Measurements from ENCODE around the gene HOMER2.

The HOMER2 gene

GRCh38 chr15:82849556-82850512, 102.7 kb downstream of the HOMER2 start:
- H3K4me3 ChIP-seq (ENCODE audit: low read depth, low read length): no peak overlapping the region
- no peaks in the 10 kb centered on the region for H3K9me3 ChIP-seq (ENCODE audit: severe bottlenecking)
- H3K27me3 ChIP-seq (ENCODE audit: insufficient read depth, low read depth, severe bottlenecking): no peaks in the 10 kb centered on the region
- TF ChIP-seq, protein P1, sequence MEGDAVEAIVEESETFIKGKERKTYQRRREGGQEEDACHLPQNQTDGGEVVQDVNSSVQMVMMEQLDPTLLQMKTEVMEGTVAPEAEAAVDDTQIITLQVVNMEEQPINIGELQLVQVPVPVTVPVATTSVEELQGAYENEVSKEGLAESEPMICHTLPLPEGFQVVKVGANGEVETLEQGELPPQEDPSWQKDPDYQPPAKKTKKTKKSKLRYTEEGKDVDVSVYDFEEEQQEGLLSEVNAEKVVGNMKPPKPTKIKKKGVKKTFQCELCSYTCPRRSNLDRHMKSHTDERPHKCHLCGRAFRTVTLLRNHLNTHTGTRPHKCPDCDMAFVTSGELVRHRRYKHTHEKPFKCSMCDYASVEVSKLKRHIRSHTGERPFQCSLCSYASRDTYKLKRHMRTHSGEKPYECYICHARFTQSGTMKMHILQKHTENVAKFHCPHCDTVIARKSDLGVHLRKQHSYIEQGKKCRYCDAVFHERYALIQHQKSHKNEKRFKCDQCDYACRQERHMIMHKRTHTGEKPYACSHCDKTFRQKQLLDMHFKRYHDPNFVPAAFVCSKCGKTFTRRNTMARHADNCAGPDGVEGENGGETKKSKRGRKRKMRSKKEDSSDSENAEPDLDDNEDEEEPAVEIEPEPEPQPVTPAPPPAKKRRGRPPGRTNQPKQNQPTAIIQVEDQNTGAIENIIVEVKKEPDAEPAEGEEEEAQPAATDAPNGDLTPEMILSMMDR (IDR thresholded peaks at IDR 0.05; ENCODE audit: low read depth, low read length): peak; percentile 90
- DNase-seq: peak; percentile 90
- H3K36me3 ChIP-seq: peaks cover 16% of the 10 kb centered on the region
- H3K27ac ChIP-seq: peak overlapping the region; percentile 94

GRCh38 chr15:82848241-82848993, 104.1 kb downstream of the HOMER2 start:
- Histone ChIP-seq H3K27ac (no peak overlapping the region), H3K36me3 (peaks cover 13% of the 10 kb centered on the region), H3K9me3 (ENCODE audit: severe bottlenecking) (no peaks in the 10 kb centered on the region), H3K4me3 (ENCODE audit: low read depth, low read length) (no peak overlapping the region), H3K27me3 (ENCODE audit: insufficient read depth, low read depth, severe bottlenecking) (no peaks in the 10 kb centered on the region)
- TF ChIP-seq, protein P1 (IDR thresholded peaks at IDR 0.05; ENCODE audit: low read depth, low read length): no peak
- DNase-seq: no peak

DNA sequence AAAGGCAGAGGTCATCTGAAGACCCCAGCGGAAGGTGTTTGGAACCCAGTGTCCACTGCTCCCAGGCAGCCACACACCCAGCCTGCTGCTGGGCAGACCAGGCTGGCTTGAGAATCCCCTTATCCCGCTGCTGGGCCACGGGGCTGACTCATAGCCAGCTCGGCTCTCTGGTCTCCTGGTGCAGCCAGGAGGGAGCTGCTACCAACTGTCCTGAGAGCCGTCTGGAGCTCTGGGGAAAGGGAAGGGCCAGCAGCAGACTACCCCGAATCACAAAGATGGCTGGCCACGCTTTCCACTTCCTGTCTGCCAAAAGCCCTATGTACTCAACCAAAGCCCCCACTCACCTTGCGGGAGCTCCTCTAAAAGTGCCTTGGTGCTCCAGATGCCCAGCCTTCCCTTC, 104.8 kb downstream of the HOMER2 start:
- DNase-seq: no peak
- H3K4me3 ChIP-seq (ENCODE audit: low read depth, low read length): no peak overlapping the region
- H3K9me3 ChIP-seq (ENCODE audit: severe bottlenecking): no peaks in the 10 kb centered on the region
- H3K36me3 ChIP-seq: peaks cover 13% of the 10 kb centered on the region
- no peak overlapping the region for H3K27ac ChIP-seq
- no peaks in the 10 kb centered on the region for H3K27me3 ChIP-seq (ENCODE audit: insufficient read depth, low read depth, severe bottlenecking)
- TF ChIP-seq, protein P1 (IDR thresholded peaks at IDR 0.05; ENCODE audit: low read depth, low read length): no peak

- Histone ChIP-seq H3K4me3 (ENCODE audit: low read depth, low read length) (no peak overlapping the region), H3K27ac (no peak overlapping the region), H3K9me3 (ENCODE audit: severe bottlenecking) (no peaks in the 10 kb centered on the region), H3K27me3 (ENCODE audit: insufficient read depth, low read depth, severe bottlenecking) (no peaks in the 10 kb centered on the region), H3K36me3 (peaks cover 13% of the 10 kb centered on the region)
- TF ChIP-seq, protein P1 (IDR thresholded peaks at IDR 0.05; ENCODE audit: low read depth, low read length): no peak
- no peak for DNase-seq
Observed at GRCh38 chr15:82846621-82847020, 105.9 kb downstream of the HOMER2 start.

DNA sequence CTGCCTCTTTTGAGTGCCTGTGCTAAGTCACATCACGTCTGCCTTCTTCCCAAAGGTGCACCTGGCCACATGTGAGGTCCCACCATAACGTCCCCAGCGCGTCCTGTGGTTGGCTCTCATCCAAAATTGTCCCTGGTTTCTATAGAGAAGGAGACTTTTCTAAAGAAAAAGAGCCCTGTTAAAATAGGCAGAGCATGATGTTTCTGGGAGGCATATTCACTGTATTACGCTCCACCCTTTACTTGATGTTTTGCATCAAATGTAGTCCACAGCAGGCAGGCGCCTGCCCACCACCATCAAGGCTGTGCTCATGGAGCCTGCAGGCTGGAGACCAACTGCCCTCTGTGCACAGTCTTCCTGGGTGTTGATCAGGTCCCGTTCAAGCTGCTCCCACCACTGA, 106.8 kb downstream of the HOMER2 start:
- TF ChIP-seq, protein P1 (IDR thresholded peaks at IDR 0.05; ENCODE audit: low read depth, low read length): no peak
- Histone ChIP-seq H3K9me3 (ENCODE audit: severe bottlenecking) (no peaks in the 10 kb centered on the region), H3K4me3 (ENCODE audit: low read depth, low read length) (no peak overlapping the region), H3K27me3 (ENCODE audit: insufficient read depth, low read depth, severe bottlenecking) (no peaks in the 10 kb centered on the region), H3K27ac (no peak overlapping the region), H3K36me3 (peaks cover 6% of the 10 kb centered on the region)
- DNase-seq: no peak

All from WERI-Rb-1 (cell line).